ENCODE data around the gene ARPP21.
"Not testable (repeated sequence)": the region's sequence is repeated elsewhere in the genome, so short reads cannot be mapped to it uniquely, and the experiment has no call there.

Gene ARPP21

DNA sequence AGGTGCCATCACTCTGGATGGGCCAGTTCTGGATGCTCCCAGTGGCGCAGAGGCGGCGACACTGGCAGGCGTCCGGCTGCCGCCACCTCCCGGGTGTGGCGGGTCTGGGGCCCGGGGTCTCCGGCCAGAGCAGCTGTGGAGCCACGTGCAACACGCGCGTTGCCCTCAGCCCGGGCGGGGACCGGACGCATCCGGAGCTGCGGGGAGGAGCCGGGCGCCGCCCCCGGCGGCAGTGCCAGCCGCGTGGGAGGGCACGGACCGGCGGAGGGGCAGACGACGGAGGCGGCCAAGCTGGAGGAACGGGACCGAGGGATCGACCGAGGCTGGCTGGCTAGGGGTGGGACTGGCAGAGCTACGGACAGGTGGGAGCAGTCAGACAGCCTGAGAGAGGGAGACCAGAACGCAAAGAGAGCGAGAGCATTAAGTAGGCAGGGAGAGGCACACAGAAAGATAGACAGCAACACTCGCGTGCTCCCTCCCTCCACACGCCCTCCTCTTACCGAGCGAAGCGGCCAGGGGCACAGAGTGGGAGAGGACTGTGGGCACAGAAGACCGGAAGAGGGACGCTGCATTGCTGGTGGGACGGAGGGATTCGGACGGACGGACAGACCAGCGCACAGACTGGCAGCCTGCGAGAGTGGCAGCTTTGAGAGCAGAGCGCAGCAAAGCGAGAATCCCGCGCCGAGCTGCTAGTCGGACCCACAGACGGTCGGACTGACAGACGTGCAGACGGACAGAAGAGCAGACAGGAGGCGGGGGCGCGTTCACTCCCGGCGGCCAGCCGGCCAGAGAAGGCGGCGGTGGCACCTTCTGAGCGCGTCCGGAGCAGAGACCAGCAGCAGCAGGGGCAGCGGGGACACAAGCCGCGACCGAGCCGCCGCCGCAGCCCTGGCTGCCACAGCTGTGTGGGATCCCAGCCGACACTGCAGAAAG lies at the start of gene ARPP21:
ARPP21 (plus strand) TSS at position 272 of the 933 bp plus-strand sequence. CDS start 42,227 bp downstream, outside the sequence.
- DNase-seq (ENCODE audit: insufficient read length, low spot score) (no peak), FAIRE-seq (no peak)
- no peak for TF ChIP-seq POLR2A (IDR thresholded peaks at IDR 0.05; ENCODE audit: low read depth, low read length)

- no peak for FAIRE-seq
- DNase-seq (ENCODE audit: insufficient read length, low spot score) = no peak
- TF ChIP-seq POLR2A (IDR thresholded peaks at IDR 0.05; ENCODE audit: low read depth, low read length) = no peak
These were observed 46.6 kb upstream of the ARPP21 start for GRCh38 chr3:35592589-35593295.

DNA sequence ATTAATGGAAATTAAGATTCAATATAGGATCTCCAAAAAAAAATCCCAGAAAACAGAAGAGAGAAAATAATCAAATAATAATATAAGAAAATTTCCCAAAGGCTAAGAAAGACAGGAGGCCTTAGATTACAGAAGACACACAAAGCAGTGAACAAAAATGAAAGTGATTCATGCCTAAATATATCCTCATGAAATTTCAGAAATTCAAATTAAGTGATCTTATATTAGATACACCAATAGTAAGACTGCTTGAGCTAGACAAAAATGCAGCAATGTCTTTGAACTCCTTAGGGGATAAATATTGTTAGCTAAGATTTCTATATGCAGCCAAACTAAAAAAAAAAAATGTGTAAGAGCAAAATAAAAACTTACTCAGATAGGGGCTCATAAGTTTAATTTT lies 44.6 kb upstream of the ARPP21 start:
- no peak for TF ChIP-seq POLR2A (IDR thresholded peaks at IDR 0.05; ENCODE audit: low read depth, low read length)
- FAIRE-seq = no peak

GRCh38 chr3:35596335-35596995 lies 42.9 kb upstream of the ARPP21 start:
- DNase-seq (ENCODE audit: insufficient read length, low spot score) (no peak), FAIRE-seq (no peak)
- TF ChIP-seq POLR2A (IDR thresholded peaks at IDR 0.05; ENCODE audit: low read depth, low read length) = no peak

More for the DNA sequence above, 44.6 kb upstream of the ARPP21 start:
- DNase-seq (ENCODE audit: insufficient read length, low spot score) = no peak

DNA sequence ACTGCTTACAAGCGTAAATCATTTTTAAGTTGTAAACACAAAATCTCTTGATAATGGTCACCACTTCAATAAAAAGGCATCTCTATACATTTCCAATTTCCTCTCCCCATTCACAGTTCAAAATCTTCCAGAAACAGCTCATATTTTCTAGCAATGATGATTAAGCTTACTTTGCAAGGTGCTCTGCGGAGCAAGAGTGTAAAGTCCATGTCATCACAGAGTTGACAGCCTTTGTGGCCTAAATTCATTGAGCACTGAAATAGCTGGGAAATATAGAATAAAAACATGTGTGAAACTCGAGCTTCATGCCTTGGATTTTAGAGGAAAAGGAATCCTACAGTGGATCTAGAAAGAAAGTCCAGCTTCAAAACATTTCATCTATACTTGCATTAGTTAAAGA lies 41.8 kb upstream of the ARPP21 start:
- no peak for TF ChIP-seq POLR2A (IDR thresholded peaks at IDR 0.05; ENCODE audit: low read depth, low read length)
- DNase-seq (ENCODE audit: insufficient read length, low spot score) = no peak
- FAIRE-seq = no peak

DNA sequence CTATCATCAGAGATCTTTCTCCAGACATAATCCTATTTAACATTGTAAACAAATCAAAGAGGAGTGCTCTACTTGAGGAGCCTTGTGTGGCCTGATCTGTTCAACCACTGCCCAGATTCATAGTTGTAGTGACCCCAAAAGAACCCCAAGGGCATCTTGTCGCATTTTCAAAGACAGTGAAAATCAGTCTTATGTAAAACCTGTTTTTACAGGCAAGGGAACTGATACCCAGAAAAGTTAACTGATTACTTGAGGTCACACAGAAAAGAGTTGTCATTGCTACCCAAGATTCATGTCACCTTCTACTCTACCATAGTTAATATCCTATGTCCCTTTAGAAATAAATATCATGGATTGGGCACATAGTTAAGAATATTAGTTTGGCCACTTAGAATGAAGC lies 40.5 kb upstream of the ARPP21 start:
- FAIRE-seq = no peak
- DNase-seq (ENCODE audit: insufficient read length, low spot score) = no peak
- TF ChIP-seq POLR2A (IDR thresholded peaks at IDR 0.05; ENCODE audit: low read depth, low read length) = no peak

GRCh38 chr3:35601959-35602358 lies 37.4 kb upstream of the ARPP21 start:
- TF ChIP-seq POLR2A (IDR thresholded peaks at IDR 0.05; ENCODE audit: low read depth, low read length) = no peak
- no peak for DNase-seq (ENCODE audit: insufficient read length, low spot score)
- FAIRE-seq = no peak

DNA sequence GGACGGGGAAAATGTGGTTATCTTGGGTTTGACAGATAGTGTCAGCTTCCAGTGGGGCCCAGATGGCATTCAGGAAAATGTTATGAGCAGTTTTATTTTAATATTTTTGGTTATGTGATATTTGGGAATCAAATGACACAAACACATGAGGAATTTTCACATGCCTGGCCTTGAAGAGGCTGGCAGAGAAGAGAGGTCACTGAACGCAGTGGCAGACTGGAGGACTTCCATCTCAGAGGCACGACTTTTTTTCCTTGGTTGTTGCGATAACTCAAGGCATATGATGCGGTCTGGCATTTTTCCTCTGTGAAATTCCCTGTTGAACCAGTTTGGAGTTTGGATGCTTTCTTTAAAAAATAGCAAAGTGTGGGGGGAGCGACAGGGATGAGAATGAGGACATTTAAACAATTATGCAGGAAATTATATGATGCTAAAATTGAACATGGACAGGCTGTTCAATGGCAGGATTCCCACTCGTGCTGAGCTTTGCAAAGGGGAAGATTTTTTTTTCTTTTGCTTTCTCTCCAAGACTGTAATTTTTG lies 36.9 kb upstream of the ARPP21 start:
- FAIRE-seq (no peak), DNase-seq (ENCODE audit: insufficient read length, low spot score) (no peak)
- no peak for TF ChIP-seq POLR2A (IDR thresholded peaks at IDR 0.05; ENCODE audit: low read depth, low read length)

- DNase-seq (ENCODE audit: insufficient read length, low spot score) (no peak), FAIRE-seq (no peak)
- TF ChIP-seq POLR2A (IDR thresholded peaks at IDR 0.05; ENCODE audit: low read depth, low read length) = no peak
These were observed 23.0 kb upstream of the ARPP21 start for GRCh38 chr3:35616346-35616745.

DNA sequence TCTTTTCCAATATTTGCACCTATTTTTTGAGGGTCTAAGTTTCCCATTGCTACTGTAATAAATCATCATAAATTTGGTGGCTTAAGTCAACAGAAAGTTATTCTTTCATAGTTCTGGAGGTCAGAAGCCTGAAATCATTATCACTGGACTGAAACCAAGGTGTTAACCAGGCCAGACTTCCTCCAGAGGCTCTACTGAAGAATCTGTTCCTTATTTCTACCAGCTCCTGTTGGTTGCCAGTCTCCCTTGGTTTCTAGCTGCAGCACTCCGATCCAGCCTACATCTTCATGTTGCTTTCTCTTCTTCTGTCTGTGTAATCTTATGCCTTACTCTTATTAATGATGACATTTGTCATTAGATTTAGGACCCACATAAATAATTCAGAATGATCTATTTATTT lies 22.0 kb upstream of the ARPP21 start:
- no peak for TF ChIP-seq POLR2A (IDR thresholded peaks at IDR 0.05; ENCODE audit: low read depth, low read length)
- FAIRE-seq (no peak), DNase-seq (ENCODE audit: insufficient read length, low spot score) (no peak)

GRCh38 chr3:35620238-35620637 lies 19.1 kb upstream of the ARPP21 start:
- FAIRE-seq; DNase-seq (ENCODE audit: insufficient read length, low spot score): not testable (repeated sequence)

GRCh38 chr3:35624698-35625097 lies 14.6 kb upstream of the ARPP21 start:
- no peak for FAIRE-seq

GRCh38 chr3:35633332-35634124 lies 5.8 kb upstream of the ARPP21 start:
- TF ChIP-seq POLR2A (IDR thresholded peaks at IDR 0.05; ENCODE audit: low read depth, low read length) = no peak
- no peak for DNase-seq (ENCODE audit: insufficient read length, low spot score)
- FAIRE-seq = no peak

More at GRCh38 chr3:35624698-35625097, 14.6 kb upstream of the ARPP21 start:
- no peak for TF ChIP-seq POLR2A (IDR thresholded peaks at IDR 0.05; ENCODE audit: low read depth, low read length)
- DNase-seq (ENCODE audit: insufficient read length, low spot score) = no peak

All from H54 (cell line).